Stimulated activated CD4-positive, alpha-beta T cell treated with anti-CD3 and anti-CD28 coated beads, Interleukin-4, amount 100 ng/mL, for 24 hours (primary cell): ENCODE measurements around the gene GPR63.

Experiments used
- DNase-seq: peaks from one replicate; pipeline ENCODE4 v3.0.0-alpha.2; 2020

The GPR63 gene

GRCh38 chr6:96749891-96750290 lies 87.4 kb downstream of the GPR63 start:
- no peak for DNase-seq
